Jurkat, Clone E6-1 (cell line): ENCODE data around the gene MAP9. TPM values are rescaled to one million over a fixed set of nuclear protein-coding genes. Genes with fewer than 3 reads are reported as not detected.
A peak's percentile ranks its signal among the peaks of the same experiment; 100 is the strongest.
"Not testable (repeated sequence)": the region's sequence is repeated elsewhere in the genome, so short reads cannot be mapped to it uniquely, and the experiment has no call there.

Experiments used
- DNase-seq: peaks from one replicate; pipeline ENCODE4 v3.0.0-alpha.2; 2011; ENCODE audit warnings: low read depth, low spot score
- H3K4me3 ChIP-seq: 2 replicates; pipeline ENCODE4 v1.5.1; 2011; ENCODE audit warnings: mild to moderate bottlenecking, low read length, control low read depth, moderate library complexity
- polyA plus RNA-seq: library from polyadenylated mRNA; unstranded; fragments of >200 nt; gene quantifications from one replicate; pipeline ENCODE4 v1.2.1, GENCODE V29; 2012; ENCODE audit warnings: missing spikeins; ENCODE audit not compliant: insufficient read length, insufficient read depth

MAP9 gene
- 3.7 TPM for polyA plus RNA-seq

DNA sequence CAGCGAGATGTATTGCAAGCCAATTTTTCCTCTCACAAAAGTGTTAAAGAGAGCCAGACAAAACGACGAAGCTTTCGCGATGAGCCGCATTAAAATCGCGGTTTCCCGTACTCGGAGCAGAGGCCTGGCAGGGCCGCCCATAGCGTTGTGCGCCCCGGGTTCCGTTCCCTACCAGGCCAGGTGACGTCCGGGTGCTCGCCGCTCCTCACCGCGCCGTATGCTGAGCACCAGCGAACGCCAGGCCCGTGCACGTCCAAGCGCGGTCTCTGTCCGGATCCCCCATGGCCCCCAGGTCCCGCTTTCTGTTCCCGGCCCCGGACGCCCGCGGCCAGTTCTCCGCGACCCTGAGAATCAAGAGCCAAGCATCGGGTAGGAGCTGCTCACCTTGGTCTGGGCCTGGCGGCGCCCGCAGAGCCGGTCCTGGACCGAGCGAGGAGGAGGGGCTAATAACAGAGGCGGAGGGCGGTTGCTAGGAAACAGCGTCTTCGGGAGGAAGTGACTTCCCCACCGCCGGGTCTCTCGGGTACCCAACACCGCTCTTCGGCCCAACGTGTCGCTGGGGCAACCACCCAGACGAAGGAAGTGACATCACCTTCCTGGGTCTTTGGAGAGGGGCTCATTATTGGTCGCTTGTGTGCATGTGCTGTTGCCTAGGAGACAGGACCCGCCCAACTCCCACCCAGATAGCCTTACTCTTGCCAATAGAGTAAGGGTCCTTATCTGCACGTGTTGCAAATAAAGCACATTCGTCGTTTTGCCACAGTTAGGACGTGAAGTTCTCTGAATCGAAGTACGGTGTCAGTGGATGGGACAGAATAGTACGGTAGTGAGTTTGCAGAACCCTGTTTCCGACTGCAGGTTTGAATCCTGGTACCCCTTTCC is at the start of gene MAP9:
MAP9 (minus strand) TSS at position 579 of the 882 bp plus-strand sequence. CDS start 1,115 bp downstream, outside the sequence.
- peak within 1 kb of the TSS; percentile 65 for H3K4me3 ChIP-seq
- peak; percentile 93 for DNase-seq

GRCh38 chr4:155424778-155425177 is 48.0 kb upstream of the MAP9 start:
- H3K4me3 ChIP-seq, DNase-seq: not testable (repeated sequence)

GRCh38 chr4:155423671-155424070 is 46.9 kb upstream of the MAP9 start:
- no peak for DNase-seq
- H3K4me3 ChIP-seq, result no peak overlapping the region

GRCh38 chr4:155419266-155419665 is 42.5 kb upstream of the MAP9 start:
- H3K4me3 ChIP-seq, result no peak overlapping the region
- no peak for DNase-seq

- H3K4me3 ChIP-seq, result no peak overlapping the region
Measured at GRCh38 chr4:155415662-155416061, 38.9 kb upstream of the MAP9 start.

DNA sequence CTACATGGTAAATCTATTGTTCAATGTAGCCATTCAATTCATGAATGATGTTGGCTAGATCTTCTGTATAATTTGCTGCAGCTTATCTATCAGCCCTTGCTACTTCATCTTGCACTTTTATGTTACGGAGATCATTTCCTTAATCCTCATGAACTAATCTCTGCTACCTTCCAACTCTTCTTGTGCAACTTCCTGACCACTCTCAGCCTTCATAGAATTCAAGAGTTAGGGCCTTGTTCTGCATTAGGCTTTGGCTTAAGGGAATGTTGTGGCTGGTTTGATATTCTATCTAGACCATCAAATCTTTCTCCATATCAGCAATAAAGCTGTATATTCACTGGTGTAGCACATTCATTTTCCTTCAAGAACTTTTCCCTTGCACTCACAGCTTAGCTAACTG is 36.7 kb upstream of the MAP9 start:
- no peak overlapping the region for H3K4me3 ChIP-seq
- DNase-seq, result no peak

More at GRCh38 chr4:155415662-155416061, 38.9 kb upstream of the MAP9 start:
- DNase-seq, result no peak

GRCh38 chr4:155411546-155411945 is 34.8 kb upstream of the MAP9 start:
- no peak overlapping the region for H3K4me3 ChIP-seq
- DNase-seq, result no peak

GRCh38 chr4:155408796-155409195 is 32.0 kb upstream of the MAP9 start:
- H3K4me3 ChIP-seq, result no peak overlapping the region
- DNase-seq, result no peak

- no peak overlapping the region for H3K4me3 ChIP-seq
- DNase-seq, result no peak
Measured at GRCh38 chr4:155407480-155407879, 30.7 kb upstream of the MAP9 start.

DNA sequence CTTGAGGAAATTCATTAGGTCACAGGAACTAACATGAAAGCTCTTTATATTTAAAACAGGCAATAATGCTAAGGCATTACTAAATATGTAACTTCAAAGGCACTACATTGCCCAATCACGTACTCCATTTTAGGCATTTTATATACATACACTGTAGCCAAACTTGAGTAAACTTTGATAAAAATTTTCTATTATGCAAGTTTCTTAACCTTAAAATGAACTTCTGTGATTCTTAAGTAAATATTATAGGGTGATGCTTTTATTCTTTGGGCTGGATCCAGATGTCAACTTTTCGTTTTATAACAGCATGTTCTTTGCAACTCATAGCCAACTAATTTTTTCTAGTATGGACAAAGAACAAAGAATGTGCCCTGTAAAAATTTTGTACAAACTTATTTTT is 28.3 kb upstream of the MAP9 start:
- DNase-seq, result no peak
- H3K4me3 ChIP-seq, result no peak overlapping the region

DNA sequence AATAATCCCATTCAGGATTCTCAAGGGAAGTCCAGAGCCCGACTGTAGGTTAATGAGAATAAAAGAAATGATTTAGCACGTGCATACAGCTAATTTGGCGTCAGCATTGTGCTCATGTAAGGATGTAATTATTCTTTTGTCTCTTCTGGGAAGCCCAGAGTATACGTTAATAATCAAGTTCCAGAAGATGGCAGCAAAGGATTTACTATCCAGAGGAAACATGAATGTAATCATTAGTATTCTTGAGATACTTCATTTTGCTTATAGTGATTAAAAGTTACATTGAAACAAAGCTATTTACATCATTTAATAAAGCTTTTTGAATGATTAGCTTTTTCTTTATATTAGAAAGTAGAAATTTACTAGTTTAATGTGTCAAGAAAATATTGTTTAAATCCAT is 27.1 kb upstream of the MAP9 start:
- peak; percentile 12 for DNase-seq
- H3K4me3 ChIP-seq, result no peak overlapping the region

DNA sequence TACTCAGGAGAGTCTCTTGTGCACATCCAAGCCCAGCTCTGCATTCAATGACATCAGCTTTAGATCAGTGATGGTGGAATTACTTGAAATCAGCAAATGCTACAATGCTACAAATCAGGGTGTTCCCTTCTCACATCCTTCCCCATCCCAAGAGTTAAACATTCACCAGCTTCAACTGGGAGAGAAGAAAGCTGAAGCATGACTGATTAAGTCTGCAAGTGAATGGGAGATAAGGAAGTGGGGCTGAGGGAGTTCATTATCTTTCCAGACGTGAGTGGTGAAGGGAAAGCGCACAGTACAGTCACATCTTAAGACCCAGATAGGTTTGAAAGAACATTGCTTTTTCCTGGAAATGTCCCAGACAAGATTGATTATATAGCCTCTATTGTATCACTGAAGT is 26.2 kb upstream of the MAP9 start:
- DNase-seq, result no peak
- no peak overlapping the region for H3K4me3 ChIP-seq

DNA sequence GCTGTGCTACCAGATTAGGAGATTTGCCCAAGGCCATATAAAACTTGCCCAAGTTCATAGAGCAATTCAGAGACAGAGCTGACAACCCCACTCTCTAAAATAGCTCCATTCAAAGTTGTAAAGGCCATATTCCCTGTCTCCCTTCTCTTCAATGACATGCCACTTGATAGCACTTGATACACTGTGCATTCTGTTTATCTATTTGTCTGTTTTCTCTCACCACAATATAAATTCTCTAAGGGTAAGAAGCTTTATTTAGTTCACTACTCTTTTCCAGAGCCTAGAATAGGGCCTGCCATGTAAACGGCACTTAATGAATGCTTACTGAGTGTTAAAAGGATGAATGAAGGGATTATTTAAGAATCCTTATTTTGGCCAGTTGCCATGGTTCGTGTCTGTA is 24.1 kb upstream of the MAP9 start:
- no peak overlapping the region for H3K4me3 ChIP-seq
- DNase-seq, result no peak

- DNase-seq, result no peak
- no peak overlapping the region for H3K4me3 ChIP-seq
Measured at GRCh38 chr4:155399974-155400697, 23.4 kb upstream of the MAP9 start.

- no peak for DNase-seq
Measured at GRCh38 chr4:155392481-155393184, 15.9 kb upstream of the MAP9 start.

DNA sequence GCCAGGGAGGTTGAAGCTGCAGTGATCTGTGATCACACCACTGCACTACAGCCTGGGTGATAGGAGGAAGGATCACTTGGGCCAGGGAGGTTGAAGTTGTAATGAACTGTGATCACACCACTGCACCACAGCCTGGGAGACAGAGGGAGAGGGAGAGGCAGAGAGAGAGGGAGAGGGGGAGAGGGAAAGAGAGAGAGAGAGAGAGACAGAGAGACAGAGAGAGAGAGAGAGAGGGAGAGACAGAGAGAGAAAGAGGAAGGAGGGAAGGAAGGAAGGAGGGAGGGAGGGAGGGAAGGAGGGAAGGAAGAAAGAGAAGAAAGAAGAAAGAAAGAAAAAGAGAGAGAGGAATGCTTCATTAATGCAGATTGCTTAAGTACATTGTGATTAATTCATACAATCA is 15.2 kb upstream of the MAP9 start:
- no peak for DNase-seq
- no peak overlapping the region for H3K4me3 ChIP-seq

More at GRCh38 chr4:155392481-155393184, 15.9 kb upstream of the MAP9 start:
- H3K4me3 ChIP-seq, result no peak overlapping the region

GRCh38 chr4:155388162-155388561 is 11.4 kb upstream of the MAP9 start:
- no peak for DNase-seq
- H3K4me3 ChIP-seq, result no peak overlapping the region

GRCh38 chr4:155383541-155383940 is 6.8 kb upstream of the MAP9 start:
- H3K4me3 ChIP-seq, result no peak overlapping the region
- no peak for DNase-seq

DNA sequence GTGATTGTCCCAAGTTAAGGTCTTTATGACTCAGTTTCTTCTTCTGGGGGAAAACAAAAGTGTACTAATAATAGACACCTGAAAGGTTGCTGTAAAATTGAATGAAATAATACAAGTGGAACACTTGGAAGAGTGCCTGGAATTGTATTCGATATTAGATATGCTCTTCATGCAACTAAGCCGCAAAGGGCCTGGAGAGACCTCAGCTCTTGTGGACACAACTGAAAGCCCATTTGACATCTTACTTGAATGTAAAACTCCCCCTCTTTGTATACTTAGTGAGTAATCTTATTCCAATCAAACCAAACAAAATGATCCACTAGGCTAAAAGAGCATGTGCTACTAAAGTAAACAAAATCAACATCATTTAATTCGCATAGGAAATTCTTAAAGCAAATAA is 511 bp upstream of the MAP9 start:
- no peak for DNase-seq
- H3K4me3 ChIP-seq, result peak overlapping the region; percentile 65
